ENCODE results near the gene IER3. TPM values are rescaled to one million over a fixed set of nuclear protein-coding genes. Genes with fewer than 3 reads are reported as not detected.

The IER3 gene
- total and polyA plus RNA-seq, 9 of the 15 experiments (the other 6 are each of a cell fraction or from before 2014, with no cell fraction given): 1.5 to 30.0 (median 11.5) TPM

- no TSS peak for BruUV-seq (replicated peaks)
- Histone ChIP-seq H3K27ac (ENCODE audit: extremely low read depth, low read depth, low read length) (no peak overlapping the region; the same call in 2 of the 3 replicates), H3K4me3 (no peak overlapping the region), H4K20me1 (replicated peaks; ENCODE audit: control insufficient read depth, insufficient read depth, low read length) (peaks cover 48% of the 10 kb centered on the region), H3K36me3 (ENCODE audit: control insufficient read depth, insufficient read depth, low read length) (peaks cover 82% of the 10 kb centered on the region), H2AFZ (ENCODE audit: low read depth, low read length) (no peak overlapping the region), H3K27me3 (ENCODE audit: control insufficient read depth in 2 of 2, insufficient read depth in 2 of 2, low read length in 2 of 2) (no peaks in the 10 kb centered on the region), H3K9ac (ENCODE audit: insufficient read depth in 1 of 2, low read depth in 2 of 2, low read length in 2 of 2) (no peak overlapping the region), H3K4me1 (replicated peaks in 1 of 2; ENCODE audit: control insufficient read depth in 2 of 2, insufficient read depth in 2 of 2, low read length in 2 of 2) (peaks cover 14 to 22% of the 10 kb centered on the region in 2 experiments; a peak in 4 of 5 replicates), H3K4me2 (ENCODE audit: insufficient read depth, low read length) (no peak overlapping the region), H3K9me1 (ENCODE audit: control insufficient read depth, insufficient read depth, low read length) (peaks cover 4% of the 10 kb centered on the region), H3K79me2 (ENCODE audit: control insufficient read depth, insufficient read depth, low read length) (peaks cover 51% of the 10 kb centered on the region), H3K9me3 (replicated peaks; ENCODE audit: control insufficient read depth, insufficient read depth, low read depth, low read length) (no peaks in the 10 kb centered on the region)
- POLR2A ChIA-PET: interaction anchor here (0.6 to 6.1 kb wide), 13 partner anchors 6 to 362 kb away, joined by 3 to 50 read pairs (median 5); partner anchors contain the start of genes FLOT1, IER3, MDC1 and TUBB
- FAIRE-seq: peak; percentile 72
- ATAC-seq: peak; percentile 18
- in situ Hi-C loops (cut with MboI): loop anchor here (10.0 kb wide), 1 partner anchor 51 kb away; the partner anchor contains the start of gene DHX16
- CTCF ChIA-PET (ENCODE audit: low intra/inter-chr PET ratio): interaction anchor here (1.4 kb wide), 1 partner anchor 47 kb away, joined by 6 read pairs; no protein-coding TSS in a partner anchor
- 62% methylated on average over 3 of the region's 3 CpGs for WGBS (ENCODE audit: insufficient coverage, low coverage, missing lambda C conversion rate)
- peak in 2 of 4 experiments; percentile 37 to 61 for DNase-seq (ENCODE audit: extremely low read depth in 1 of 4, low spot score in 3 of 4)
- intact Hi-C loops (cut with micrococcal nuclease): no loop called here
- no peak for TF ChIP-seq MLLT1 (IDR thresholded peaks at IDR 0.05)
- 0 out of 4 replicates have a peak, but pooled peaks of 1 of the 2 experiments have one; percentile 43 for TF ChIP-seq TEAD1 (CRISPR knock-in tag; IDR thresholded peaks at IDR 0.05)
- TF ChIP-seq NCOA6 (IDR thresholded peaks at IDR 0.05): no peak
- no peak for TF ChIP-seq NFRKB (IDR thresholded peaks at IDR 0.05; ENCODE audit: low read depth)
- TF ChIP-seq ZNF655 (CRISPR knock-in tag; IDR thresholded peaks at IDR 0.05): 0 out of 2 replicates have a peak, but pooled peaks have one; percentile 39
- no peak for TF ChIP-seq ZNF639 (CRISPR knock-in tag; conservative IDR thresholded peaks at IDR 0.05 in 1 of 2, IDR thresholded peaks at IDR 0.05 in 1 of 2)
- TF ChIP-seq TEAD2 (tag; IDR thresholded peaks at IDR 0.05): no peak
- no peak for TF ChIP-seq HINFP (tag; conservative IDR thresholded peaks at IDR 0.05; ENCODE audit: low read depth)
- no peak for TF ChIP-seq ZNF584 (CRISPR knock-in tag; IDR thresholded peaks at IDR 0.05; ENCODE audit: low read depth)
- TF ChIP-seq CREB5 (CRISPR knock-in tag; IDR thresholded peaks at IDR 0.05): peak; percentile 45; the same call in 1 of the 2 replicates
Observed at GRCh38 chr6:30725713-30726505, 18.4 kb downstream of the IER3 start.
